Measurements from ENCODE around the gene NACC2.

The NACC2 gene

DNA sequence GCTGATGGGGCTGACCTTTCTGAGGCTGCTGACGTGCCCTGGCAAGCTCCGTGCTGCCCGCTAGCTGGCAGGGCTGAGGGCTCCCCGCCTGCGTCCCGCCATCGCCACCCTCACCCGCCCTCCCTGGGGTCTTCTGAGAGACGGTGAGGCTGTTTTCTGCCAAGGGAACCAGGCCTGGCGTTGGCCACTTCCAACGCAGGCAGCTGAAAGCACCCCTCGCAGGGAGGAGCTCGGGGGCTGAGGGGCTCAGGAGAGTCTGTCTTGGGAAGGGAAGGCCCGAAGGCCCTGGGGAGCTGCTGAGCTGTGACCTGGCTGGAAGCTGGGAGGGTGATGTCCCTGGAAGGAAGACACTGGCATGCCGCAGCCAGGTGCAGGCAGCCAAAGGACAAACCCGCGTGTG, 33.3 kb upstream of the NACC2 start:
- no peak for DNase-seq (ENCODE audit: low read depth in 2 of 2)

DNA sequence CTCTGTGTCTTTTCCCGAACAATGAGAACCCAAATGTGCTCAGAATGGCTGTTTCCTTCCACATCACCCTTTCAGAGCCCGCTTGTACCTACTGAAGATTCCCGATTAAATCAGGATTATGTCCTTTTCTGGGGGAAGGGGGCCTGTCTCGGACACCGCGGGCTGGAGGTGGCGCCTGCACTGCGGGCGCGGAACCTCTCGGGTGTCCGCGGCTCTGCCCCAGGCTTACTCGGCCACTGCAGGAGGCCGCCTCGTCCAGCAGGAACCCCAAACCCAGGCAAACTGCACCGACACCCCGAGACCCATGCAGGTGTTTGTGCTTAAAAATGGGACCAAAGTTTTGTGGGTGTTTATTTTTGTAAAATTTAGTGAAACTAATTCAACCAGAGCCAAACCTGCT, 32.2 kb upstream of the NACC2 start:
- DNase-seq (ENCODE audit: low read depth in 2 of 2) = no peak

DNA sequence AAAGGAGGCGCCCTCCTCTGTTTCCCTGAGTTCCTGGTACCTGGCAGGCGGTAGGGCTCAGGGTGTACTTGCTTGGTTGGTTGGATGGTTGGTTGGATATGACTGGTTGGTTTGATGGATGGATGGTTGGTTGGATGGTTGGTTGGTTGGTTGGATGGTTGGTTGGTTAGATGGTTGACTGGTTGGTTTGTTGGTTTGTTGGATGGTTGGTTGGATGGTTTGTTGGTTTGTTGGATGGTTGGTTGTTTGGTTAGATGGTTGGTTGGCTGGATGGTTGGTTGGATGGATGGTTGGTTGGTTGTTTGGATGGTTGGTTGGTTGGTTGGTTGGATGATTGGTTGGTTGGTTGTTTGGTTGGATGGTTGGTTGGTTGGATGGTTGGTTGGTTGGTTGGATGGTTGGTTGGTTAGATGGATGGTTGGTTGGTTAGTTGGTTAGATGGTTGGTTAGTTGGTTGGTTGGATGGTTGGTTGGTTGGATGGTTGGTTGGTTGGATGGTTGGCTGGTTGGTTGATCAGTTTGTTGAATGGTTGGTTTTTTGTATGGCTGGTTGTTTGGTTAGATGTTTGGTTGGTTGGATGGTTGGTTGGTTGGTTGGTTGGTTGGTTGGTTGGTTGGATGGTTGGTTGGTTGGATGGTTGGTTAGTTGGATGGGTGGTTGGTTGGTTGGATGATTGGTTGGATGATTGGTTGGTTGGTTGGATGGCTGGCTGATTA, 30.0 kb upstream of the NACC2 start:
- DNase-seq (ENCODE audit: low read depth in 2 of 2) = no peak

DNA sequence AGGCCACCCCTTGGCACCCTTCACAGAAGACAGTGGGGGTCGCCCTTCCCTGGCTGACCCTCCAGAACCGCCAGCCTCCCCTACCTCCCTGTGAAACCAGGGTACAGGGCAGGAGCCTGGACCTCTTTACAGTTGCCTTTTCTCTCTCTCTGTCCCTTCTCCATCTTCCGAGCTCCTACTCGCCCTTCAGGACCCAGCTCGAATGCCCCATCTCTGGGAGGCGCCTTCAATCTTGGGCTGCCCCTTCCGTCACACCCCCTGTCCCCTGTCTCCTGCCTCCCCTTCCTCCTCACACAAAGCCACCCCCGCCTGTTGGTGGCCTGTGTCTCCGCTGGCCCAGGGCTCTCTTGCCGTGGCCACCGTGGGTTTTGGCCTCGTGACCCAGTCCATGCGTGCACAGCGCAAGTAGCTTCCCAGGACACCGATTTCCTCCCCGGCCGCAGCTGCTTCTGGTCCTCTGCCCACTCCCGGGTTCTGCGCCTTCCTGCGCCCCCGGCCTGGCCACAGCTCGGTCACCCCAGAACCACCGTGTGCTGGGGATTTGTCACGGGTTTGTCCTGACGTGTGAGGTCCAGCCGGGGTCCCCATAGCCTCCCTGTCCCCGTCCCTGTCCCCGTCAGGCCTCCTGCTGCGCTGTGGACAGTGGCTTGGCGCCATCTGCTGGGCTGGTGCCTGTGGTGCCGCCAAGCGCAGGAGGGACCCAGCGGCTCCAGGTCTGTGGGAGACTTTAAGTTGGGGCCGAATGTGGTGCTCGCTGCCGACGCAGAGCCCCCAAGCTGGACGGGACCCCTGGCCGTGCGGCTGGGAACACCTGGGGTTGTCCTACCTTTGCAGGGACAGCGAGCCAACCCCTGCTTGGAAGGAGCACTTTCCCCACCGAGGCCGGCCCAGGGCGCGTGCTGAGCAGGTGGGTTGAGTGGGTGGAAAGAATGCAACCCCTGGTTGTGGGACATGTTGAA, 27.6 kb upstream of the NACC2 start:
- peak; percentile 56 to 68 for DNase-seq (ENCODE audit: low read depth in 2 of 2)

DNA sequence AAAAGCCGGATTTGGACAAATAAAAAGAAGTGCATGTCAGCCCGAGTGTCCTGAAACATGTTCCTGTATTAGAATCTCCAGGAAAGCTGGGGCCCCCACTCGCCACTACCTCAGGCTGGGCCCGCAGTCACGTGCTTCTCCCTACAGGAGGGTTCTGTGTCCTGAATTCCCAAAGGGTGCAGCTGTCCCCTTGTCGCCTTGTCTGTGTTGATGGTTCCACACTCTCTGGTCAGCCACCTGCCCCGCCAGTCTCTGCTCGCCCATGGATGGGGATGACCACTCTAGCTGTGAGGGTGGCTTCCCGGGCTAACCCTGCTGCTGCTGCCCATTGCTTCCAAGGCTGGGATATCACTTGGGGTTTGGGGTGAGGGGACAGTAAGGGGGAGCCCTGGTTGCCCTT, 26.7 kb upstream of the NACC2 start:
- no peak for DNase-seq (ENCODE audit: low read depth in 2 of 2)

DNA sequence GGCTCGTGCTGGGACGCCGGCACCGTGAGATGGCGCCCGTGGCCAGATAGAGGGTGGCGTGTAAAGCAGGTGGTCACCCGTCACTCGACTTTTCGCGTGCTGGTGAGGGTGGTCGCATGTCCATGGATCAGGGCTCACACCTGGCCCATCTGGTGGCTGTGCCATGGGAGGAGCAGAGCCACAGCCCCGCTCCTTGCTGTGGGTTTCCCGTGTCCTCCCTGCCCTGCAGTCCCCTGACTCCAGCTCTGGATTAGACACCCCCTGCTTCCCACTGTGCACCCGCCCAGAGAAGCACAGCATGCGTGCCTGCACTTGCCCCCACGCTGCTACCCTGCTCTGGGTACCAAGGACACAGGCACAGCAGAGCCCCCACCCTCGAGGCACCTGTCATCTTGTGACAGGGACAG, 25.4 kb upstream of the NACC2 start:
- no peak for DNase-seq (ENCODE audit: low read depth in 2 of 2)

DNA sequence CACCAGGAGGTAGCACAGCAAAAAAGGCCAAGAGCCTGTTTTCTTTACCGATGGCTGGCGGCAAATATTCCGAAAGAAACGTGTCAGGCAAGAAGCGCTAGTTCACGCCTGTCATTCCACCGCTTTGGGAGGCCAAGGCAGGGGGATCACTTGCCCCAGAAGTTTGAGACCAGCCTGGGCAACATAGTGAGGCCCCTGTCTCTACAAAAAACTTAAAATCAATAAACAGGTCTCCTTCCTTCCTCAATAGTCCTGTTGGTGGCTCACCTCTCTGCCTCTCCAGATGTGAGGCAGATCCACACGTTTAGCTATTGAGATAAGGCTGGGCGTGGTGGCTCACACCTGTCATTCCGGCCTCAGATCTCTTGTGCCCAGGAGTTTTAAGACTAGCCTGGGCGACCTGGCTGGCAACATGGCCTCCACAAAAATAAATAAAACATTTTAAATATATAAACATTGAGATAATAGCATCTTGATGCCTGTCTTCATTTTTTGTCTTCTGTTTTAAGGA, 24.8 kb upstream of the NACC2 start:
- no peak for DNase-seq (ENCODE audit: low read depth in 2 of 2)

DNA sequence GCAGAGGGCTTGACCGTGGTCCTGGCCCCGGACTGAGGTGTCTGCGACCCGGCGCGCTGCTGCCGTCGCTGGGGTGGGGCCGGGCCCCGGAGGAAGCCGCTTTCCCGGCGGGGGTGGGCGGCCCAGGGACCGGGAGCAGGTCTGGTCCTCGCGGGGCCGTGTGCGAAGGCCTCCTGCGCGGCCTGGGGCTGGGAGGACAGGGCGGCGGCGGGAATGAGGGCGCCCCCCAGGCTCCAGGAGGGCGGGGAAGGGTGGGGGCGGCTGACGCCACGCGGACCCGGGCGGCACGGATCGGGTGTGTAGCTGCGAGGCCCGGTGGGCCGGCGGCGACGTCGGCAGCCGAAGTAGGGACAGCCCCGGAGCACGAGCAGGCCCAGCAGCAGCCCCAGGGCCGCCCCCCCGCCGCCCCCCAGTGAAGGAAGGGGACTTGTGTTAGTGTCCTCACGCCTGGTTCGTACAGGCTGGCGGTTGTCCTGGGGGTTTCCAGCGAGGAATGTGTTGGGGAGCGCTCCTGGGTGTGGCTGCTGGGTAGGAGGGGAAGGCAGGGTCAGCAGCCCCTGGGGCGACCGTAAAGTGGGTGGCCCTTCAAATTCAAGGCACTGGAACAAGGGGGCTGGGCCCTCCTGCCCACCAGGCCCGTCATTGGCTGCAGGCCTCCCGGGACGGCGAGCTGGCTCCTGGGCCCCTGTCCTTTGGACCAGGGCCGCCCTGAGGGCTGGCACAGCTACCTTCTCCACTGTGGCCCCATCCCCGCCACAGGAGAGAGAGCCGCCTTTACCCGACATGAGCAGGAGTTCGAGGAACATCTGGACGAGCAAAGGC, 24.2 kb upstream of the NACC2 start:
- DNase-seq (ENCODE audit: low read depth in 2 of 2) = no peak

DNA sequence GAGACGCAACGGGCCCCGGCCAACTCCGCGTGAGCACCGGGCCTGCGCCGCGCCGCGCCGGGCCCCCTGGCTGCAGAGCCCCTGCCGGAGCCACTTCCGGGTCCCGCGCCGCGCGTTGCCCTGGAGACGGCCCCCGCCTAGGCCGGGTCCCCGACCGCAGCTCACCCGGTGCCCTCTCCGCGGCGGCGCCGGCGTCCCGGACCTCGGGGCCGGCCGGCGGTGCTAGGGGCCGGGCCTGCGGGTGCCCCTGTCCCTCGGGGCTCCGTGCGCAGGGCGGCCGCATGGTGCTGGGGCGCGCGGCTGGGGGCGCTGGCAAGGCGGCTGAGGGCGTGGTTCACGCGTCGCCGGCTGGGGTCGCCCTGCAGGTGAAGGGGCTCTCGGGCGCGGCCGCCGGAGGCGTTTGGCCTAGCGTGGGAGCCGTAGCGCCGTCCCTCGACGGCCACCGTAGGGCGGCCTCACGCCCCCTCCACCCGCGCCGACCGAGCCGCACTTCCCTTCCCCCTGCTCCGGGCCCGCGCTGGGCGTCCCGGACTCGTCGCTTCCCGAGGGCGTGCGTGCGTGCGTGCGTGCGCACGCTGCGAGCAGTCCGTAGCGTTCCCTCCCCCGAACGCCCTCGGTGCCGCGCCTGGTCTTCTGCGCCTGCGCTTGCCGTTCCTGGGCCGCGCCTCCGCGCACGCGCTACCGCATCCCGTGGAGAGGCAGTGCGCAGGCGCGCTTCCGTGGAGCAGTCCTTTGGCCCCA, 23.4 kb upstream of the NACC2 start, which contains the start of gene TMEM250:
Gene TMEM250, minus strand, starts transcription at position 556 of the 741 bp plus-strand sequence. CDS start 1,975 bp downstream, outside the sequence.
- DNase-seq (ENCODE audit: low read depth in 2 of 2) = peak; percentile 86 to 92

DNA sequence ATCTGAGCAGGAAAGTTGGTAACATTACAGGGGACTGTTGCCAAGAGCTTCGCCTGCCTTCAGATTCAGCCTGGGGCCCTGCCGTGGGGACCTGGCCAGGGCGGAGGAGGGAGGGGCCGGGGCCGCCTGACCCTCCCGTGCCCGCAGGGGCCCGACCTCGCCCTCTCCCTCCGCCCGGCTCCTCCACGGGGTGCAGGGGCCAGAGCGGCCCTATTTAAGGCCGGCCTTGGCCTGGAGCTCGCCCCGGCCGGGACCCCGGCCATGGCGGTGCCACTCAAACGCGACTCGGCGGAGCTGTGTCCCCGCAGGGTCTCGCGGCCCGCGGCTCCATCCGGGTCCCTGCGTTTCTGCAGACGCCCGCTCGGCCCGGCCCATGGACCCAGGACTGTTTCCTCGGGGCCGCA, 22.8 kb upstream of the NACC2 start:
- DNase-seq (ENCODE audit: low read depth in 2 of 2) = no peak

DNA sequence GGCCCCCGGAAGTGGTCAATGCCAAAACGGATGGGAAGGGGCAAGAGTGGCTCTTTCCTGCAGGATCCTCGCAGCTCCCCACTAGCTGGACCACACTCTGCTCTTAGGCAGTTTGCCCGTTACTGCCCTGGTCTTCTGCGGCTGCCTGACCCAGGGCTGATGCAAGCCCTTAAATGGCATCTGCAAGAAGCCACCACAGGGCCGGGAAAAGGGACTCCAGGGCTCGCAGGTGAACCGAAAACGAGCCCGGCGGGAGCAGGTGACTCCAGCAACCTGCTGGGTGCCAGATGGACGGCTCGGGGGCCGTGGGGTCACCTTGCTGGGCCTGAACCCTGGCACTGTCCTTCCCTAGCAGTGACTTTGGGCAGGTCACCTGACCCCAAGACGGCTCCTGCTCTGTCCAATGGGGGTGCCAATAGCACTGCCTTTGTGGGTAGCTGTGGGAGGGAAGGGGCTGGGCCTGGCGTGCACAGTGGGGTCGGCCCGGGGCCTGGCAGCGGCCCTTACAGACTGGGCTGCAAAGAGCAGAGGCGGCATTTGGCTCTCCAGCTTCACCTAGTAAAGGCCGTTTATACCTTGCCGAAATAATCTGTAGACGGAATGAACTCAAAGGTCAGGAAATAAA, 22.3 kb upstream of the NACC2 start:
- no peak for DNase-seq (ENCODE audit: low read depth in 2 of 2)

DNA sequence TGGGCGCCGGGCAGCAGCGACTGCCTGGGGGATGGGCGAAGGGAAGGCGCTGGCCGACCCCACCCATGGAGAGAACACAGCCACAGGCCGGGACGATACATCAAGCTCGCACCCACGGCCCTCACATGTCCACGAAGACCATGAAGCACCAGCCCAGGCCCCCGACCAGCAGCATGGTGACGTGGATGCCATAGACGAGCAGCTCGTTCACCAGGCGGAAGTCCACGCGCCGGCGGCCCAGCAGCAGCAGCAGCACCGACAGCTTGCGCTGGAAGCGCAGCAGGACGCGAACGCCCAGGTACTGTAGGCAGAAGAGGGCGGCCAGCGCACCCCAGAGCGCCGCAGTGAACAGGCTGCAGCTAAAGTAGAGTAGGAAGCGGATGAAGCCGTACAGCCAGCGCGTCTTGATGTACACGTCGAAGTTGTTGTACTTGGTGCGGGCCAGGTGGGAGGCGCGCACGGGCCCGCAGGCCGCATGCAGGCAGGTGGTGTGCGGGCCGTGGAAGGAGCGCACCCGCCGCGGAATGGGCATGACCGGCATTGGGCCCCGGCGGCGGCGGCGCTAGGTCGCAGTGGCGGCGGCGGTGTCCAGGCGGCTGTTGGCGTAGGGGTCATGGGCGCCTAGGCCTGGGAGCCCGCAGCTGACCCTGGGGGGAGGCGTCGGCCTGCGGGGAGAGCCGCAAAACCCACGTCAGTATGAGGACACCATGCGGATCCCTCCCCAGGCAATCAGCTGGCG, 21.4 kb upstream of the NACC2 start:
- no peak for DNase-seq (ENCODE audit: low read depth in 2 of 2)

DNA sequence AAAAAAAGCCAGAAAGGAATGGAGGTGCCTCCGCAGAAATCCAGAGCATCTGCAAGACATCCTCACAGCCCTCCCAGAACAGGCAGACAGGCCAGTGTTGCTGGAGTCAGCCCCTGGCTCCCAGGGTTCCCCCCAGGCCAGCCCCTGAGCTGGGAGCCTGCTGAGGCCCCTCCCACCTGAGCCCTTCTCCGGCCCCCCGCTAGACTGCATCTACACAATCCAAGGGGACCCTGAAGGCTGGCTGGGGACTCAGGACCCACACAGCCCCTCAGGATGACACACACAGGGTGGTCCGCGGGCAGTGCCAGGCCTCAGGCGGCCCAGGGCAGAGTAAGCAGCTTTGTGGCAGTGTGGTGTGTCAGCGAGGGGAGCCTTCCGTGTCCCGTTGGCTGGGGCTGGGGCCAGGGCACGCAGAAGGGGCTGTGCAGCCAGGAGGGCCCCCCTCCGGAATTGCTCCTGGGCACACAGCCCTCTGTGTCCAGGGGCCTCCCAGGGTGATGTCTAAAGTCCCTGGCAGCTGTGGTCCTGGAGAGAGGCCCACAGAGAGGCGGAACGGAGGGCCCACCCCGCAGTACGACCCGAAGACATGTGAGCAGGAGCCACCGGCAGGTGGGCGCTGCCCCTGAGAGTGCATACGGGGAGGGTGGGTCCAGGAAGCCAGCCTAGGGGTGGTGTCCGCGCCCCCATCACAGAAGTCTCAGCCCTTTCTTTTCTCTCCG, 20.7 kb upstream of the NACC2 start:
- DNase-seq (ENCODE audit: low read depth in 2 of 2) = no peak

DNA sequence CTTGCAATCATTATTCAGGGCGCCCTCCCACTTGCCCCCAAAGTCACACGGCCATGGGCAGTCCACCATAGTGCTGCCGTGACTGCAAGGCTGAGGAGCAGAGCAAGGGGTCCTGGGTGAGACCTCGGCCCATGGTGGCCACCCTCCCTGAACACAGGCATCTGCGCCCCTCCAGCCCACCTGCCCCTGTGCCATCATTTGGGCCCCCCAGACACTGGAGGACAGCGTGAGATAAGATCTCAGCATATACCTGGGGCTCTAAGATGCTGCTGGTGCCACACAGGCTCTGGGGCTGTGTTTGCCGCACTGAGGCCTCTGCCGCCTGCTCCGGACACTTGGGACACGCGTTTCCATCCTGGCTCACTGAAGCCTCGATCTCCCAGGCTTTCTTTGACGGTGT, 20.1 kb upstream of the NACC2 start:
- DNase-seq (ENCODE audit: low read depth in 2 of 2) = no peak

DNA sequence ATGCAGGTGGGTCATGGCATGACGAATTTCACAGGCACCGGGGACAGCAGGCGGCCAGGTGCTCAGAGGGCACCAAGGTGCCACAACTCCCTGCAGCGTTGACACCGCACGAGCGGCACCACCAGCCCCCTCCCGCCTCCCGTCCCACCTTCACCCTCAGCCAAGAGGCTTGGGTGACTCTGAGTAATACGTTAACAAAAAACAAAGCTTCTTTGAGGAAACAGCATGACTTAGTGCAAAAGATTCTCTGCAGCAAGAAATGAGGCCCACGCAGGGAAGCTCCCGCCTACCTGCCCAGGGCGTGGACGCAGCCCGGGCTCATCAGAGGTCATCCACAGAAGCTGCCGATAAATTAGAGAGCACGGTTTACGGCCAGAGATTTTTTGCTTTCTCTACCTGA, 19.5 kb upstream of the NACC2 start:
- DNase-seq (ENCODE audit: low read depth in 2 of 2) = no peak

DNA sequence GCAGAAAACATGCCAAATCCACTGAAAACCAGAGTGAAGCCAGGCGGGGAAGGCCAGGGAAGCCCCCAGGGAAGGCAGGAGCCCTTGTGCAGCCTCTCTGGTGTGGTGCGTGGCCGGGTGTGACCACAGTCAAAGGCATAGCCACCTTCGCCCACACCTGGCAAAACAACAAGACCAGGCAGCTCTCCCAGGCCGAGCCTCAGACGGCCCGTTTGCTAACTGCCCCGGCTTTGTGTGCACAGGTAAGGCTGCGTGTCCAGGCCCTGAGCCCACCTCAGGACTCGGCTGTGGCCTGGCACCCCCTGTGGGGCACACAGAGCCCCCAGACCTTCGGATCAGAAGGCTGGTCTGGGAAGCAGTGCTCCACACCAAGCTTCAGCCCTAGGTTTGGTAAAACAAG, 17.5 kb upstream of the NACC2 start:
- no peak for DNase-seq (ENCODE audit: low read depth in 2 of 2)

DNA sequence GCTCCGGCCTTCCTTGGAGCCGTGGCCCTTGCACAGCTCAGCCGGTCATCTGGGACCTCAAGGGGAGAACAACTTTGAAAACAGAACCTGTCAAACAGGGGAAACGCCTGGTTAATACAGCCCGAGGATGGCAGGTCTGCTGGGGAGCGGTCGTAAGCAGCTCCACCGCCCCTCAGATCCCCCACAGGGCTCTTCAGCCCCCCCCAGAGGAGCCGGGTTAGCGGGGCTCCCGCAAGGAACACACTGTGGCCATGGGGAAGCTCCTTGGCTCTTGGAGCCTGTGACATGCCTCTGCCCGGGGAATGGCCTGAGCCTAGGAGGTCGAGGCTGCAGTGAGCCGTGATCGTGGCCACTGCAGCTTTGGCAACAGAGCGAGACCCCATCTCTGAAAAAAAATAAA, 16.8 kb upstream of the NACC2 start:
- no peak for DNase-seq (ENCODE audit: low read depth in 2 of 2)

DNA sequence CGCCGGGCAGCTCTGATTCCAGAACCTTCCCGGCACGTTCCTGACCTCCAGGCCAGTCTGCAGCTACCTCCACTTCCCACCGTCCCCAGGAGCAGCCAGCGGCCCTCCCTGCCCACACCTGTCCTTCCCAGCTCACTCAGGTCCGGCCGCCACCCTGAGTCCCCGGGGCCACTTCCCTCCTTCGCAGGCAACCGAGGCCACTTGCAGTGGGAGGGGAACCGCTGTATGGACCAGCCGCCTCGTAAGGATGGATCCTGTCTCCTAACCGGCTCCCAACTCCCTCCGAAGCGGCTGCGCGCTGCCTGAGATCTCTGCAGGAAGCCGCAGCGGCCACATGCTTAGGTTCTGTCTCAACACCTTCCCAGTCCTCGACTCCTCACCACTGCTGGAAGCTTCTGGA, 16.1 kb upstream of the NACC2 start:
- no peak for DNase-seq (ENCODE audit: low read depth in 2 of 2)
